ENCODE data around the gene PLD2.
"Not testable (repeated sequence)": the region's sequence is repeated elsewhere in the genome, so short reads cannot be mapped to it uniquely, and the experiment has no call there.

The PLD2 gene

GRCh38 chr17:4837471-4838308, 30.7 kb downstream of the PLD2 start:
- no peak for DNase-seq

DNA sequence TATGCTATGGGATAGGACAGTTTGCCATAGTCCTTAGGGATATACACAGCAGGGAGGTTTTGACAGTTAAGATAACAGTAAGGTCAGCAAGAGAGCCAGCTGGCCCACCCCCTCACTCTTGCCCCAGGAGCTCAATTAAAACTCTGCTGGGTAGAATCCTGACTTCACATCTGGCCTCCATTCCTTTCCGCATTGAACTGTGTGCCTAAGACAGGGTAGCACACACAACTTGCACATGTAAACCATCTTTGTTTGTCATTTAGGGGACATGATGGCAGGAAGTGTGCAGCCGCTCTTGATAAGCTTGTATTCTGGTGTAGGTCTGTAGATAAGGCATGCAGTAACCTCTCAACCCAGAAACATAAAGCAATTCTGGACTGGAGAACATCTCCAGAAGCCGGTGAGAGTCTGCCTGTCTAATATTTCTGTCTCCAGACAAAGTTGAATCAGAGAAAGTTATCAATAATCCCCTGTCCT, 31.4 kb downstream of the PLD2 start:
- no peak for DNase-seq

DNA sequence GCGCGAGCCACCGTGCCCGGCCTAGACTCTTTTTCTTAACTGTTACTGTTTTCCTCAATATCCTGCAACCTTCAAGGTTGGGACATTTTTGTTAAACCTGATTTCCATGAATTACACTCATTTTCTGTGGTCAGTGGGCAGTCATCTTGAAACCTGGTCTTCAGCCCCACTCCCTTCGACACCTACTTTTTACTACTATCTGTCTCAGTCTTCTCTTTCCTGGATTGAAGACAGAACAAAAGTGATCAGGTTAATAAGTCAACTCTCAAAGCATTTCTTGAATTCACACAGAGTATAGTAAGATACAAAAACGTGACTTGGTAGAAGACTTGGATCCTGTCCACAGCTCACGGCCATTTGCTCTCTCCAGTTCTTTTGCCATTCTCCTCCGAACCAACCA, 32.3 kb downstream of the PLD2 start:
- DNase-seq = no peak

- DNase-seq = no peak
Measured at GRCh38 chr17:4839965-4840892, 33.3 kb downstream of the PLD2 start.

DNA sequence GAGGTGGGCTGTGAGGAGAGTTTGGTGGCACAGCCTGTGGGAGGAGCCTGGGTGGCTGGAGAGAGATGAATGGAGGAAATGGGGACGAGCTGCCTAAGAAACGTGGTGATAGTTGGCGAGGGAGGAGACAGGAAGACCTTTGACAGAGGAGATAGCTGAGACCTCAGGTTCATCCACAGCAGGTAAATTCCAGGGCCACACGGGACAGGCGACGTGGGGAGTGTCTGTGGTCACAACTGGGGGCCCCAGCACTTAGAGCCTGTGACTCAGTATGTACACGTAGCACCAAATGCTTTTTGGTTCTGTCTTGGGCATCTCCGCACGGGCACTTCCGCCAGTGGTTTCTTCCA, 33.9 kb downstream of the PLD2 start:
- DNase-seq = no peak

DNA sequence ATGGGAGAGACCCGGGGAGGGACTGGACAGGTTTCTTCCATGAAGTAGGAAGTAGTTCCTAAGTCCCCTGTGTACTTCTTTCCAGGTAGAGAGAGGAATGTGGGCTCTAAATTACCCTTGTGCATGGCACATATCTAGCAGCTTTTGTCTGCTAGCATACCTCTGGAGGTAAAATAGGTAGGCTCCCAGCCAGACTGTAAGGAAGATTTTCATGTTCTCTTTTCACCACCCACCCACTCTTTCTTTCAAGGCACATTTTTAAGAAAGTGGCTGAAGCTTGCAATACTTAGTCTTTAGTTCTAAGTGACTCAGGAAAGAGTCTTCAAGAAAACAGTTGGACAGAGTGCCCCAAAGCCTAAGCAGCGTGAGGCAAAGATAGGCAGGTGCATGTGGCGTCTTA, 35.4 kb downstream of the PLD2 start:
- DNase-seq = no peak

GRCh38 chr17:4843321-4844000, 36.5 kb downstream of the PLD2 start:
- DNase-seq = no peak

- DNase-seq = no peak
Measured at GRCh38 chr17:4845118-4845517, 38.2 kb downstream of the PLD2 start.

DNA sequence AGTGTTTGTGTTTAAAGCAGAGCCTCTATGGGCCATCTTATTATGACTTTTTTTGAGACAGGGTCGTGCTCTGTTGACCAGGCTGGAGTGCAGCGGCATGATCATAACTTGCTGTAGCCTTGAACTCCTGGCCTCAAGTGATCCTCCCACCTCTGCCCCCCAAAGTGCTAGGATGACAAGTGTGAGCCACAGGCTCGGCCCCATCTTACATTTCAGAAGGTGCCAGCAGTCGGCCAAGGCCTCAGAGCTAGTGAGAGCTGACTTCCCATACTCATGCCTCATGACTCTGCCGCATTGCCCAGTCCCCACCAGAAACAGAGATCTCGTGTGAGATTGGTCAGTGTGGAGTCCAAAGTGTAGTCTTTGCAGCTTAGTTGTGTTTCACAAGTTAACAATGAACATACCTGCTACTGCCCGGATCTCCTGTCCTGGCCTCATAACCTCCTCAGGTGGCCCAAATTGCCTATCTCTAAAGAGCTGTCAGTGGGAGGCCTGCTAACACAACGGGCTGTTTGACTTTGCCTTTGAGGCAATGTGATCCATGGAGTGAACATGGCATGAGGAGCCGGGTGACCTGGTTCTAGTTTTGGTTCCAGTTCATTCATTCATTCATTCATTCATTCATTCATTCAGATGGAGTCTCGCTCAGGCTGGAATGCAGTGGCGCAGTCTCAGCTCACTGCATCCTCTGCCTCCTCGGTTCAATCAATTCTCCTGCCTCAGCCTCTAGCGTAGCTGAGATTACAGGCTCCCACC, 39.9 kb downstream of the PLD2 start:
- no peak for DNase-seq

DNA sequence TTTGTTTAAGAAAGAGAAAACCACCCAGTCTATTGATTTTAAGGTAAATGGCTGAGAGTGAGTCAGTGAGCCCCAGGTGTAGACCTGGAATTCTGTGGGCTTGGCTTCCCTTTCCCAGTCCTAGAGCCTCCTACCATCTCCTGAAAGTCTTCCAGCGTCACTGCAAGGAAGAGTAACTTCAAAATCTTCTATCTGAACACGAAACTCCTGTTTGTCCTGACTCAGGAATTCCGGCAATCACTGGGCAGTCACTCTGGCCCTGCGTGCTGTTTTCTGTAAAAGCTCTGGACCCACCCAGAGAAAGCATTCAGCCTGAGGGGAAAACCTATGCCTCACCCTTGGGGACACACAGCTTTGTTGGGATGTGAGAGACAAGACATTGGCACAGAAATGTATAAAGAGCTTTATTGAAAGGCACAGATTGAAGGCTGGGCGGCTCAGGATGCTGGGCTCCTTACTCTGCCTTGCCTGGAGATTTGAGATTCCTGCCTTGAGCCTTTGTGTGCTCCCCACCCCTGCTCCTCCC, 42.1 kb downstream of the PLD2 start:
- no peak for DNase-seq

- no peak for DNase-seq
Measured at GRCh38 chr17:4850246-4850645, 43.3 kb downstream of the PLD2 start.

DNA sequence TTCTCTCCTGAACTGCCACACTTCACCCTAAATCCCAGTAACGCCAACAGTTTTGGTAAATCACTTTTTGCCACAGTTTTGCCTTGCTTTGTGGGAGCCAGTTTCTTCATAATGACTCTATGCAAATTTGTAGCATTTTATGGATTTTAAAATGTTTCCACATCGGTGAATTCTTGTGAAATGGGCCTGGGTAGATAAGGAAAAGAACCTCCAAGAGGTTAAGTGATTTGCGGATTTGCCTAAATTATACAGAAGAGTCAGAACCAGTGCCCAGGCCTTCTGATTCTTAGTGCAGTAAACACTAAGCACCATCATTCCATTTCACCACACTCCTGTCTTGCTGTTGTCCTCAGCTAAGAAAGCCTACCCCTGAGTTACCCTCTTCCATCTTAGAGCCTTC, 44.1 kb downstream of the PLD2 start:
- DNase-seq = no peak

DNA sequence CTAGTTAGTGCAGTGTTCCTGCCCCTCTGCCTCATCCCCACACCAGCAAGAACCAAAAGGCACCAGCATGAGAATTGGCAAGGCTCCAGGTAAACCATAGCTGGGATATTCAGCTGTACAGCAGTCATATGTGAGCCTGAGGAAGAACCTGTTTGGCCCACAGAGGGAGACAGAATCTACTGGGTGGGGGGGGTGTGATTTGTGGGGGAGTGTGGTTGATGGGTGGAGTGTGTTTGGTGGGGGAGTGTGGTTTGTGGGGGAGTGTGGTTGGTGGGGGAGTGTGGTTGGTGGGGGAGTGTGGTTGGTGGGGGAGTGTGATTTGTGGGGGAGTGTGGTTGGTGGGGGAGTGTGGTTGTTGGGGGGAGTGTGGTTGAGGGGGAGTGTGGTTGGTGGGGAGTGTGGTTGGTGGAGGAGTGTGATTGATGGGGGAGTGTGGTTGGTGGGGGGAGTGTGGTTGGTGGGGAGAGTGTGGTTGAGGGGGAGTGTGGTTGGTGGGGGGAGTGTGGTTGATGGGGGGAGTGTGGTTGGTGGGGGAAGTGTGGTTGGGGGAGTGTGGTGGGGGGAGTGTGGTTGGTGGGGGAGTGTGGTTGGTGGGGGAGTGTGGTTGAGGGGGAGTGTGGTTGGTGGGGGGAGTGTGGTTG, 45.7 kb downstream of the PLD2 start:
- no peak for DNase-seq

DNA sequence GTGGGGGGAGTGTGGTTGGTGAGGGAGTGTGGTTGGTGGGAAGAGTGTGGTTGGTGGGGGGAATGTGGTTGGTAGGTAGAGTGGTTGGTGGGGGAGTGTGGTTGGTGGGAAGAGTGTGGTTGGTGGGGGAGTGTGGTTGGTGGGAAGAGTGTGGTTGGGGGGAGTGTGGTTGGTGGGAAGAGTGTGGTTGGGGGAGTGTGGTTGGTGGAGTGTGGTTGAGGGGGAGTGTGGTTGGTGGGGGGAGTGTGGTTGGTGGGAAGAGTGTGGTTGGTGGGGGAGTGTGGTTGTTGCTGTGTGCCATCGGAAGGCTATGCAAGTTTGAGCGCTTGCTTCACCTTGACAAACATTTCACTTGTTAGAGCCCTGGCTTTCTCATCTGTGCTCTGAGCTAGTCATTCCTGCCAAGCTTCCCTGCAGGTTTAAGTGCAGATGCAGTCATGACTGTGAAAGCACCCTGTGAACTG, 46.3 kb downstream of the PLD2 start:
- DNase-seq = no peak

DNA sequence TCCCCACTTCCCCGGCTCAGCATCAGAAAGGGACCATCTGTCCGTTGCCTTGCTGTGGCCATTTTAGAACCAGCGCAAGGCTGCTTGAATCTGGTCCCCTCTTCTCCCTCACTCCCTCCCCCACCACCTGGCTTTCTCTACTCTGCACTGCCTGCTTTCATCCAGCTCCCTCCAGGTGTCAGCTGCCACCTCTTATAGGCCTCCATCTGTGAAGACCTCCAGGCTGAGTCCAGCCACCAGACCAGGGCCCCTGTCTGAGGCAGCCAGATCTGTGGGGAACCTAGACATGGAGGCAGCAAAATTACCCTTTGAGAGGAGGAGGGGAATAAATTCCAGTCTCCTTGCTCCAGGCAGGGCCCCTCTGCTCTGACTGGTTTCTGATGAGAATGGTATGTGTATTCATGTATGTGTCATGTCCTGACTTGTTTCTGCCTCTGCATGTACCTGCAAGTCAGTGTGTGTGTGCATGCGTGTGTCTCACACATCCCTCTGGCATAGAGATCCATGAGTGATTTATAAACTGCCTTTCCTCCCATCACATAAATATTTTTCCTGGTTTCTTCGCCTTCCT, 47.2 kb downstream of the PLD2 start:
- no peak for DNase-seq

GRCh38 chr17:4856271-4856936, 49.5 kb downstream of the PLD2 start:
- no peak for DNase-seq

DNA sequence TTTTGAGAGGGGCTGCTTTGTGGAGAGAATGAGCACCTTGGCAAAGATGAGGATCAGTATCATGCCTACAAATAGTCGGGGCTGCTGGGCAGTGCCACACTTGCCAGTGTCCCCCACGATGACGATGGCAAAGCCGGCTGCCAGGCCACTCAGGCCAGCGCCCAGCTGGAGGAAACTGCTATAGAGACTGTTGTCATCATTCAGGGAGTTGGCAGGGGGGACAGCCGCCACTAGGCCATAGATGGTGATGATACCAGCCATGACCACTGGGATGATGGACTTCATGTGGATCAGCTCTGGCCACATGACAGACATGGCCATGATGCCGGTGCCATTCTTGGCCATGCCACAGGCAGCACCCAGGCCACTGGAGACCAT, 50.0 kb downstream of the PLD2 start:
- no peak for DNase-seq

DNA sequence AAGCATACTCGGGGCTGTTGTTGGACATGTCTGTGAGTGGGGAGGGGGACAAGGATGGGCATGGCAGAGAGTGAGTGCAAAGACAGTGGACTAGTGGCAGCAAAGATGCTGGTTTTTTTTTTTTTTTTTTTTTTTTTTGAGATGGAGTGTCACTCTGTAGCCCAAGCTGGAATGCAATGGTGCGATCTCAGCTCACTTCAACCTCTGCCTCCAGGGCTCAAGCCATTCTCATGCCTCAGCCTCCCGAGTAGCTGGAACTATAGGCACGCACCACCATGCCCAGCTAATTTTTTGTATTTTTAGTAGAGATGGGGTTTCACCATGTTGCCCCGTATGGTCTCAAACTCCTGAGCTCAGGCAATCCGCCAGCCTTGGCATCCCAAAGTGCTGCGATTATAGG, 50.4 kb downstream of the PLD2 start:
- not testable (repeated sequence) for DNase-seq

DNA sequence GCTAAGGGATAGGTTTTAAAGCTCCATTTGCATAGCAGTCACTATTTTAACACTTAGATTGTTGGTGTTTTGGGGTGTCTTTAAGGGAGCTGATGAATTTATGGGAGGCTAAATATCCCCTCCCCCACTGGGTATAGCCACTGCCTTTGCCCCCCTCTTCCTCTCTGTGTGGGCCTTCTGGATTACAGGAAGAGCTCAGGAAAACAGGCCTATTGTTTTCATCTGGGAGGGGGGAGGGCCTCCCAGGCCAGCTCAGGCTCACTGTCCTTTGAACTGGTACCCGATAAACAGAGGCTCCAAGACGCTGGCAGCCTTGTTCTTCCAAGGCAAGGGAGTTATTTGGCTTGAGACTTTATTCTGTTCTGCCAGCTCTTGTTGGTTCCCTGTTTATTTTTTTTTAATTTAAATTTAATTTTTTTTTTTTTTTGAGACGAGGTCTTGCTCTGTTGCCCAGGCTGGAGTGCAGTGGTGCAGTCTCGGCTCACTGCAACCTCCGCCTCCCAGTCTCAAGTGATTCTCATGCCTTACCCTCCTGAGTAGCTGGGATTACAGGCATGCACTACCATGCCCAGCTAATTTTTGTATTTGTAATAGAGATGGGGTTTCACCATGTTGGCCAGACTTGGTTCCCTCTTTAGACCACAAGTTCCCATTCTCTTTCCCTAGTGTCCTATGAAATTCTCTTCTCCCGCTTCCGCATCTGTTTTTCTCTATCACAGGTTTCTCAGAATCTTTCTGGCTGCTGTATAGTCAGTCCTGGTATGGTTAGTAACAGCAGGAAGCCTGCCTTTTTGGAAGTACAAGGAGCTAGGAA, 51.3 kb downstream of the PLD2 start:
- no peak for DNase-seq

GRCh38 chr17:4858882-4859260, 51.9 kb downstream of the PLD2 start:
- no peak for DNase-seq
